ENCODE results near the gene GPR87. TPM values are rescaled to one million over a fixed set of nuclear protein-coding genes. Genes with fewer than 3 reads are reported as not detected.

GPR87 gene
- total and polyA plus RNA-seq, 2 experiments from 2014 or later = 7.0 to 11.0 TPM

- Histone ChIP-seq H2AFZ (no peak overlapping the region), H3K27ac (peak overlapping the region; percentile 44), H3K9me2 (replicated peaks; ENCODE audit: insufficient read depth) (no peaks in the 10 kb centered on the region), H3K4me2 (peak overlapping the region; percentile 2), H3K36me3 (replicated peaks; ENCODE audit: insufficient read depth, low read depth) (no peaks in the 10 kb centered on the region), H3K79me2 (no peaks in the 10 kb centered on the region), H3K9me3 (ENCODE audit: low read depth) (no peaks in the 10 kb centered on the region), H3K4me3 (no peak overlapping the region), H3K27me3 (no peaks in the 10 kb centered on the region), H3K4me1 (ENCODE audit: insufficient read depth) (peaks cover 21% of the 10 kb centered on the region), H4K20me1 (ENCODE audit: insufficient read depth, poor library complexity, severe bottlenecking) (no peaks in the 10 kb centered on the region)
- WGBS (ENCODE audit: low lambda C conversion rate, missing lambda C conversion rate) = 42% methylated on average over 3 of the region's 3 CpGs
- TF ChIP-seq CTCF (IDR thresholded peaks at IDR 0.05; ENCODE audit: poor library complexity) (no peak), EZH2phosphoT487 (IDR thresholded peaks at IDR 0.05; ENCODE audit: low read depth, severe bottlenecking, unreplicated experiment) (no peak), EZH2 (IDR thresholded peaks at IDR 0.05; ENCODE audit: borderline replicate concordance) (no peak)
- DNase-seq (ENCODE audit: low spot score) = no peak
These were observed 57.0 kb downstream of the GPR87 start for GRCh38 chr3:151259664-151260063.

- Histone ChIP-seq H3K36me3 (replicated peaks; ENCODE audit: insufficient read depth, low read depth) (no peaks in the 10 kb centered on the region), H3K9me3 (ENCODE audit: low read depth) (no peaks in the 10 kb centered on the region), H3K79me2 (no peaks in the 10 kb centered on the region), H2AFZ (no peak overlapping the region), H3K27me3 (no peaks in the 10 kb centered on the region), H3K4me3 (no peak overlapping the region), H3K9me2 (replicated peaks; ENCODE audit: insufficient read depth) (no peaks in the 10 kb centered on the region), H4K20me1 (ENCODE audit: insufficient read depth, poor library complexity, severe bottlenecking) (no peaks in the 10 kb centered on the region), H3K4me2 (no peak overlapping the region), H3K4me1 (ENCODE audit: insufficient read depth) (peaks cover 15% of the 10 kb centered on the region), H3K27ac (no peak overlapping the region)
- TF ChIP-seq EZH2 (IDR thresholded peaks at IDR 0.05; ENCODE audit: borderline replicate concordance) = no peak
- no peak for DNase-seq (ENCODE audit: low spot score)
- 94% methylated on average over 1 of the region's 1 CpG for WGBS (ENCODE audit: low lambda C conversion rate, missing lambda C conversion rate)
These were observed 59.9 kb downstream of the GPR87 start for GRCh38 chr3:151256749-151257148.

GRCh38 chr3:151248772-151249337 is 67.8 kb downstream of the GPR87 start:
- no peaks in the 10 kb centered on the region for H3K9me2 ChIP-seq (replicated peaks; ENCODE audit: insufficient read depth)

More at GRCh38 chr3:151248772-151249337, 67.8 kb downstream of the GPR87 start:
- H3K79me2 ChIP-seq = no peaks in the 10 kb centered on the region
- no peak overlapping the region for H3K27ac ChIP-seq
- H3K4me1 ChIP-seq (ENCODE audit: insufficient read depth) = no peaks in the 10 kb centered on the region
- no peak overlapping the region for H3K4me3 ChIP-seq
- H3K36me3 ChIP-seq (replicated peaks; ENCODE audit: insufficient read depth, low read depth) = no peaks in the 10 kb centered on the region
- no peaks in the 10 kb centered on the region for H3K27me3 ChIP-seq
- H3K4me2 ChIP-seq = no peak overlapping the region
- H4K20me1 ChIP-seq (ENCODE audit: insufficient read depth, poor library complexity, severe bottlenecking) = no peaks in the 10 kb centered on the region
- no peak for TF ChIP-seq CTCF (IDR thresholded peaks at IDR 0.05; ENCODE audit: poor library complexity)
- no peak for TF ChIP-seq EZH2 (IDR thresholded peaks at IDR 0.05; ENCODE audit: borderline replicate concordance)
- no peak for TF ChIP-seq EZH2phosphoT487 (IDR thresholded peaks at IDR 0.05; ENCODE audit: low read depth, severe bottlenecking, unreplicated experiment)
- no peak overlapping the region for H2AFZ ChIP-seq
- 67% methylated on average over 3 of the region's 3 CpGs for WGBS (ENCODE audit: low lambda C conversion rate, missing lambda C conversion rate)
- no peak for DNase-seq (ENCODE audit: low spot score)
- no peaks in the 10 kb centered on the region for H3K9me3 ChIP-seq (ENCODE audit: low read depth)

Other genes starting within 250 kb of the GPR87 start
- 2.7 TPM in 2 replicates for gene MED12L, start 231.2 kb downstream of the GPR87 start, total RNA-seq
- gene MED12L, start 231.2 kb downstream of the GPR87 start, polyA plus RNA-seq = 0.07 and 1.9 TPM in 2 replicates
- gene GPR171, start 113.6 kb downstream of the GPR87 start, total RNA-seq = not detected in 2 replicates
- 0.51 TPM in 1 of 2 replicates, not detected in the other for gene GPR171, start 113.6 kb downstream of the GPR87 start, polyA plus RNA-seq
- gene P2RY14, start 38.3 kb downstream of the GPR87 start, total RNA-seq = 0.24 TPM in 1 of 2 replicates, not detected in the other
- 0.11 TPM in 1 of 2 replicates, not detected in the other for gene P2RY14, start 38.3 kb downstream of the GPR87 start, polyA plus RNA-seq
- gene P2RY13, start 12.7 kb upstream of the GPR87 start, total RNA-seq = not detected in 2 replicates
- not detected in 2 replicates for gene P2RY13, start 12.7 kb upstream of the GPR87 start, polyA plus RNA-seq
- gene P2RY12, start 67.9 kb upstream of the GPR87 start, total RNA-seq = 0.07 and 0.48 TPM in 2 replicates
- gene P2RY12, start 67.9 kb upstream of the GPR87 start, polyA plus RNA-seq = not detected in 2 replicates
- gene IGSF10, start 144.2 kb upstream of the GPR87 start, total RNA-seq = 1.0 and 1.4 TPM in 2 replicates
- gene IGSF10, start 144.2 kb upstream of the GPR87 start, polyA plus RNA-seq = 0.12 and 0.75 TPM in 2 replicates